ENCODE measurements around the gene PTPRD.

PTPRD gene

GRCh38 chr9:9855177-9856078 is 757.4 kb downstream of the PTPRD start:
- no peak for DNase-seq

- DNase-seq: no peak
Observed at GRCh38 chr9:9847750-9848149, 765.1 kb downstream of the PTPRD start.

GRCh38 chr9:9846557-9846956 is 766.2 kb downstream of the PTPRD start:
- DNase-seq: no peak

GRCh38 chr9:9820436-9820835 is 792.4 kb downstream of the PTPRD start:
- no peak for DNase-seq

- no peak for DNase-seq
Observed at GRCh38 chr9:9819886-9820285, 792.9 kb downstream of the PTPRD start.

- no peak for DNase-seq
Observed at GRCh38 chr9:9817176-9817575, 795.6 kb downstream of the PTPRD start.

GRCh38 chr9:9804109-9804508 is 808.7 kb downstream of the PTPRD start:
- DNase-seq: no peak

GRCh38 chr9:9799287-9799686 is 813.5 kb downstream of the PTPRD start:
- no peak for DNase-seq

- DNase-seq: no peak
Observed at GRCh38 chr9:9792144-9792857, 820.5 kb downstream of the PTPRD start.

GRCh38 chr9:9791611-9792010 is 821.2 kb downstream of the PTPRD start:
- DNase-seq: no peak

- peak in 1 of 2 donors; percentile 1 for DNase-seq
Observed at GRCh38 chr9:9790216-9790872, 822.5 kb downstream of the PTPRD start.

GRCh38 chr9:9783711-9784110 is 829.1 kb downstream of the PTPRD start:
- no peak for DNase-seq

- no peak for DNase-seq
Observed at GRCh38 chr9:9783211-9783610, 829.6 kb downstream of the PTPRD start.

- DNase-seq: no peak
Observed at GRCh38 chr9:9778293-9778692, 834.5 kb downstream of the PTPRD start.

GRCh38 chr9:9774471-9774870 is 838.3 kb downstream of the PTPRD start:
- no peak for DNase-seq

GRCh38 chr9:9771314-9771713 is 841.5 kb downstream of the PTPRD start:
- DNase-seq: no peak

GRCh38 chr9:9764821-9765220 is 848.0 kb downstream of the PTPRD start:
- no peak for DNase-seq

- DNase-seq: no peak
Observed at GRCh38 chr9:9754186-9754585, 858.6 kb downstream of the PTPRD start.

- DNase-seq: no peak
Observed at GRCh38 chr9:9753266-9753665, 859.5 kb downstream of the PTPRD start.

GRCh38 chr9:9752722-9753121 is 860.1 kb downstream of the PTPRD start:
- no peak for DNase-seq

GRCh38 chr9:9751996-9752395 is 860.8 kb downstream of the PTPRD start:
- DNase-seq: no peak

GRCh38 chr9:9750719-9751118 is 862.1 kb downstream of the PTPRD start:
- no peak for DNase-seq

- no peak for DNase-seq
Observed at GRCh38 chr9:9749591-9749990, 863.2 kb downstream of the PTPRD start.
